Activated naive CD8-positive, alpha-beta T cell treated with anti-CD3 and anti-CD28 coated beads, Interleukin-2, amount 50 U/mL, for 24 hours (primary cell): Measurements from ENCODE around the gene SEC62.
"Not testable (repeated sequence)": the region's sequence is repeated elsewhere in the genome, so short reads cannot be mapped to it uniquely, and the experiment has no call there.

Experiments used
- ATAC-seq: fragments of 150-1000 bp; cut with Tn5 transposase; one replicate; pipeline ENCODE4 v1.10.0; 2021
- DNase-seq: peaks from one replicate; pipeline ENCODE4 v3.0.0; 2021
- H3K27ac Mint-ChIP-seq: one replicate; pipeline ENCODE4 v1.8.0; 2021; ENCODE audit warnings: mild to moderate bottlenecking, mixed read lengths
- H3K27me3 Mint-ChIP-seq: one replicate; pipeline ENCODE4 v1.8.0; 2021; ENCODE audit warnings: mixed read lengths
- H3K36me3 Mint-ChIP-seq: one replicate; pipeline ENCODE4 v1.8.0; 2021; ENCODE audit warnings: low read depth, mixed read lengths
- H3K4me1 Mint-ChIP-seq: one replicate; pipeline ENCODE4 v1.8.0; 2021; ENCODE audit warnings: mixed read lengths
- H3K4me3 Mint-ChIP-seq: one replicate; pipeline ENCODE4 v1.8.0; 2021; ENCODE audit warnings: mild to moderate bottlenecking, moderate library complexity, mixed read lengths
- H3K9me3 Mint-ChIP-seq: one replicate; pipeline ENCODE4 v1.8.0; 2021; ENCODE audit warnings: mixed read lengths

SEC62 gene

DNA sequence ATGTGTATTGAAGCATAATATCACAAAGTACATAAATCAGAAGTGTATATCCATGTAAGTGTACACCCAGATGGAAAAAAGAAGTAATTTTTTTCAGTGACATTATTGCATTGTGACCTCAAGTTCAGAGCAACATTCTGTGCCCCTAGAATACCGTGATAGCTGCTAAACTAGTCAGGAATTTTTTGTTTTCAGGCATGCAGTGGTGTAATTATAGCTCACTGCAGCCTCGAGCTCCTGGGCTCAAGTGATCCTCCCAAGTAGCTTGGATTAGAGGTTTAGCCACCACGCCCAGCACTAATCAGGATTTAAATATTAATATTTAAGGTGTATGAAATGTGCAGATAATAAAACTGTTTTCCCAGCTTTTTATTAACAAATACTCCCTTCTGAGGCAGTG, 25.5 kb downstream of the SEC62 start:
- Mint-ChIP-seq H3K4me3 (no peak overlapping the region), H3K27me3 (no peaks in the 10 kb centered on the region), H3K4me1 (peaks cover 2% of the 10 kb centered on the region), H3K36me3 (peaks cover 28% of the 10 kb centered on the region), H3K27ac (no peak overlapping the region), H3K9me3 (no peaks in the 10 kb centered on the region)
- no peak for ATAC-seq
- no peak for DNase-seq

DNA sequence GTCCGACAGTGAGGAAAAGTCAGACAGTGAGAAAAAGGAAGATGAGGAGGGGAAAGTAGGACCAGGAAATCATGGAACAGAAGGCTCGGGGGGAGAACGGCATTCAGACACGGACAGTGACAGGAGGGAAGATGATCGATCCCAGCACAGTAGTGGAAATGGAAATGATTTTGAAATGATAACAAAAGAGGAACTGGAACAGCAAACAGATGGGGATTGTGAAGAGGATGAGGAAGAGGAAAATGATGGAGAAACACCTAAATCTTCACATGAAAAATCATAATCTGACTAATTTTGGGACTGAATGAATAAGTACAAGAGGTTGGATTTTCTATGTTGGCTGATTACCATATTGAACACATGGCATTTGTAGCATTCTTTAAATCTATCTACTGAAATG, 26.2 kb downstream of the SEC62 start:
- DNase-seq (no peak), ATAC-seq (no peak)
- Mint-ChIP-seq H3K4me1 (peaks cover 2% of the 10 kb centered on the region), H3K36me3 (peaks cover 28% of the 10 kb centered on the region), H3K27ac (peak overlapping the region; percentile 13), H3K4me3 (no peak overlapping the region), H3K9me3 (no peaks in the 10 kb centered on the region), H3K27me3 (no peaks in the 10 kb centered on the region)

DNA sequence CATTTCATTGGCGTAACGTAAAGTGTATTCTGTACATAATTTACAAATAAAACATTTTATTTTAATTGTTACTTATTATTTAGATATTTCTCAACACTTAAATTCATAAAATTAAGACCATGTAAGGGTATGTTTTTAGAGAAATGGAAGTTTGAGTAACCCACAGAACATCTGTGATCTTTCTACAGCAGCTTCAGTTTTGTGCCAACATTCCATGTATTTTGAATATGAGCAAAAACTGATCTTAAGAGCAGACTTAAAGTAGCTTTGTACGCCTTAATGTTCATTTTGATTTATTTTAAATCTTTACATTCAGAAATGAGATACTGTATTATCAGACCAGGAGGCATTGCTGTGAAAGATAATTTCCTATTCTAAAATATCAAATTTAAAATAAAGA, 27.2 kb downstream of the SEC62 start:
- no peak overlapping the region for H3K27ac Mint-ChIP-seq
- peaks cover 6% of the 10 kb centered on the region for H3K4me1 Mint-ChIP-seq
- H3K36me3 Mint-ChIP-seq: peaks cover 24% of the 10 kb centered on the region
- H3K9me3 Mint-ChIP-seq: no peaks in the 10 kb centered on the region
- DNase-seq (no peak), ATAC-seq (no peak)
- H3K4me3 Mint-ChIP-seq: no peak overlapping the region
- H3K27me3 Mint-ChIP-seq: no peaks in the 10 kb centered on the region

DNA sequence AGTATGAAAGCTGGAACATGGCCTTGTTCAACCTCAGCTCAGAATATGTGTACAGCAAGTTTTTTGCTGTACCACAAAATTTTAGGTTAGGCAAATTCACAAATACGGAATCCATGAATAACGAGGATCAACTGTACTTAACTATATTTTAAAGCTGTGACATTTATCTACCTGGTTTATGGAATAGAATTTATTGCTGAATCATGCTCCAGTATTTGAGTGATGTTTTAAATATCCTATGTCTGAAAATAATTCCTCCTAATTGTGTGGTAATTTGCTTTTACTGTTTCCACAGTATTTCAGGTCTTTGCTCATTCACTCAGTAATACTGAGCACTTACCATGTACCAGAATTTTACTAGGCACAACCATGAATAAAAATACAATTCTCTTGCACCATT, 29.5 kb downstream of the SEC62 start:
- no peaks in the 10 kb centered on the region for H3K9me3 Mint-ChIP-seq
- H3K27me3 Mint-ChIP-seq: no peaks in the 10 kb centered on the region
- H3K4me3 Mint-ChIP-seq: no peak overlapping the region
- no peak overlapping the region for H3K27ac Mint-ChIP-seq
- H3K36me3 Mint-ChIP-seq: peaks cover 20% of the 10 kb centered on the region
- DNase-seq (no peak), ATAC-seq (no peak)
- peaks cover 20% of the 10 kb centered on the region for H3K4me1 Mint-ChIP-seq

DNA sequence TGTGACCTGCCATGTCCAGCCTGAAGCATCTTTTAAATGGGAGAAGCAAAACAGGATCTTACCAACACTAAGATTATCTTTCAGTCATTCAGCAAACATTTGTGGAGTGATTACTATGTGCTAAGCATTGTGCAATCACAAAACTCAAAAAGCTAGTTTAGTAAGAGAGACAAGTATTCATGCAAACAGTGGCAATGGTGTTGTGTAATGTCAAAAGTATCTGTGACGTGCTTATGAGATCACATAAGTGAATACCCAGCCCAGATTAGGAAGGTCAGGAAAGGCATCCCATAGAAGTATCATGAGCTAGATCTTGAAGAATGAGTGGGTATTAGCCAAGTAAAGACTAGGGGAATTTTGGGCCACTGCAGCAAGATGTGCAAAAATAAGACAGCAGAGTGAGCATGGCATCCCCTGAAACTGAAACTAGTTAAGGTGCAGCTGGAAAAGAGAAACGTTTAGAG, 32.1 kb downstream of the SEC62 start:
- no peaks in the 10 kb centered on the region for H3K27me3 Mint-ChIP-seq
- H3K4me3 Mint-ChIP-seq: no peak overlapping the region
- ATAC-seq: no peak
- no peak for DNase-seq
- no peaks in the 10 kb centered on the region for H3K9me3 Mint-ChIP-seq
- H3K27ac Mint-ChIP-seq: peak overlapping the region; percentile 49
- peaks cover 40% of the 10 kb centered on the region for H3K4me1 Mint-ChIP-seq
- H3K36me3 Mint-ChIP-seq: peaks cover 12% of the 10 kb centered on the region

DNA sequence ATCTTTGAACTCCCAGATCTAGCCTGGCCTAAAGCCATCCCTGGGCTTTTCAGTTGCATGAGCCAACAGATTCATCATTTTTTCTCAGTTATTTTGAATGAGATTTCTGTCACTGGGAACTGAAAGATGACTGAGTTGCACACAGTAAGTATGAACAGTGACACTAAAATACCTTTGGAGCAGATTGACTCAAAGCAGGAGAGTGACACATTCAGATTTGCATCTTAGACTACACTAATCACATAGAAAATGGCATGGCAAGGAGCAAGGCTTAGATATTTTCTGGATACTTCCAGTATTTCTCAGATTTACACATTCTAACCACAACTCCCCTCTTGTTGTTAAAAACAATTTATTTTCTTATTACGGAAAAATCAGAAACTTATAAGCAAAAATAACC, 32.8 kb downstream of the SEC62 start:
- no peak overlapping the region for H3K4me3 Mint-ChIP-seq
- peaks cover 44% of the 10 kb centered on the region for H3K4me1 Mint-ChIP-seq
- peak overlapping the region; percentile 49 for H3K27ac Mint-ChIP-seq
- peaks cover 12% of the 10 kb centered on the region for H3K36me3 Mint-ChIP-seq
- H3K9me3 Mint-ChIP-seq: no peaks in the 10 kb centered on the region
- DNase-seq (no peak), ATAC-seq (peak; percentile 96)
- no peaks in the 10 kb centered on the region for H3K27me3 Mint-ChIP-seq

DNA sequence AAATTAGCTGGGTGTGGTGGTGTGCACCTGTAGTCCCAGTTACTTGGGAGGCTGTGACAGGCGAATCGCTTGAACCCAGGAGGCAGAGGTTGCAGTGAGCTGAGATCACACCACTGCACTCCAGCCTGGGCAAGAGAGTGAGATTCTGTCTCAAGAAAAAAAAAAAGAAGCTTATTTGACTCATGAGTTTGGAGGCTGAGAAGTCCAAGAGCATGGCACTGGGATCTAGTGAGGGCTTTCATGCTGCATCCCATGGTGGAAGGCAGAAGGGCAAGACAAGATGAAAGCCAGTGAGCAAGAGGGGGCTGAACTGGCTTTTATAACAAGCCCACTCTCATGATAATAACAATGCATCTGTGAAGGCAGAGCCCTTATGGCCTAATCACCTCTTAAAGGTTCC, 33.4 kb downstream of the SEC62 start:
- H3K27ac Mint-ChIP-seq: no peak overlapping the region
- no peak overlapping the region for H3K4me3 Mint-ChIP-seq
- no peaks in the 10 kb centered on the region for H3K27me3 Mint-ChIP-seq
- no peaks in the 10 kb centered on the region for H3K9me3 Mint-ChIP-seq
- H3K36me3 Mint-ChIP-seq: peaks cover 12% of the 10 kb centered on the region
- ATAC-seq (no peak), DNase-seq (no peak)
- peaks cover 44% of the 10 kb centered on the region for H3K4me1 Mint-ChIP-seq

DNA sequence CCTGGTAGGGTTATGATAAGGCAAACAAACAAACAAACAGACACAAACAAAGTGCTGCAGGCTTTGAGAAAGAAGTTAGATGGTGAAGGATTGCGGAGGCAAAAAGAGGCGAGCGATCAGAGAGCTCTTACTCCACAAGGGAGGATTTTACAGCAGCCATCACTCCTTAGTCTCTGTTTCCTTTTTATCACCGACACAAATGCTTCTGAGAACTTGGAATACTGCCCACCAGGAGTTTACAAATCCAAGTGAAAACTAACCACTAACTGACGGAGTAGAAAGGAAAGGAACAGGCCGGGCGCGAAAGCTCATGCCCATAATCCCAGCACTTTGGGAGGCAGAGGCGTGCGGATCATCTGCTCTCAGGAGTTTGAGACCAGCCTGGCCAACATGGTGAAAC, 35.6 kb downstream of the SEC62 start:
- DNase-seq (no peak), ATAC-seq (no peak)
- Mint-ChIP-seq H3K36me3 (peaks cover 6% of the 10 kb centered on the region), H3K27ac (peak overlapping the region; percentile 28), H3K4me3 (no peak overlapping the region), H3K4me1 (peaks cover 57% of the 10 kb centered on the region), H3K27me3 (no peaks in the 10 kb centered on the region), H3K9me3 (no peaks in the 10 kb centered on the region)

DNA sequence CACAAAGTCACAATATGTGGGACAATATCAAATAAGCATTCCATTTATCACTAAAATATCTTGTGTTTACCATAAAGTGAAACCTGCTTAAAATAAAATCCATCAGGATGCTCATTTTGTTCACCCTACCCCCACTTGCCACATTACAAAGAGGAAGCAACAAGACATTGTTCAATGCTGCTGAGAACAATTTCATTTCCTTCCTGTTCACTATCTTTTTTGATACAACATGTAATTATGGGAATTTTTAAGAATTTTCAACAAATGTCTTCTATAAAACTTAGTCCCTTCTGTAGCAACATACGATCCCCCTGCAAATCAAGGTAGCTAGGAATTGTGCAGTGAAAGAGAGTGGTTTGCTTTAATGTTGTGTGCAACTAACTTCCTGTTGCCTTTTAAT, 36.3 kb downstream of the SEC62 start:
- Mint-ChIP-seq H3K4me3 (no peak overlapping the region), H3K27ac (peak overlapping the region; percentile 47), H3K4me1 (peaks cover 58% of the 10 kb centered on the region)

DNA sequence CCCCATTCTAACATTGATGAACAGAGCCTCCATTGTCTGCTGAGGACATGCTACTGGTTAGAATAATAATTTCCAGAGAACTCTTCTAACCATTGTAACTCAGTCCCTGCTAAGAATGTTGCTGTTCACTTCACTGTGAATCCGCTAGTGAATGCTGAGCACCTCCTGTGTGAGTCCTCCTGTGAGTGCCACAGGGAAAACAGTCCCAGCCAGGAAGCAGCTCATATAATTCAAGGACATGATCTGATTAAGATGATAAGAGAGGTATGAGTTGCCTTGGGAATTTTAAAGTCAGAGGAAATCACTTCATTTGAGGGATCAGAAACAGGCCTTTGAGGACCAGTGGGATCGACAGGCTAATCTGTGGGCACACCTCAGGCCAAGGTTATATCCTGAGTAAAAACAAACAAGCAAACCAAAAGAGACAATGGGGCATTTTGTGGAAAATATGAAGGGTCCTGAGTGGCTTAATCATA, 37.3 kb downstream of the SEC62 start:
- Mint-ChIP-seq H3K27ac (no peak overlapping the region), H3K4me1 (peaks cover 54% of the 10 kb centered on the region), H3K9me3 (no peaks in the 10 kb centered on the region), H3K27me3 (no peaks in the 10 kb centered on the region), H3K36me3 (peaks cover 6% of the 10 kb centered on the region), H3K4me3 (no peak overlapping the region)
- DNase-seq (no peak), ATAC-seq (no peak)

More for the DNA sequence above, 36.3 kb downstream of the SEC62 start:
- no peaks in the 10 kb centered on the region for H3K9me3 Mint-ChIP-seq
- no peaks in the 10 kb centered on the region for H3K27me3 Mint-ChIP-seq
- peaks cover 6% of the 10 kb centered on the region for H3K36me3 Mint-ChIP-seq
- ATAC-seq (no peak), DNase-seq (no peak)

DNA sequence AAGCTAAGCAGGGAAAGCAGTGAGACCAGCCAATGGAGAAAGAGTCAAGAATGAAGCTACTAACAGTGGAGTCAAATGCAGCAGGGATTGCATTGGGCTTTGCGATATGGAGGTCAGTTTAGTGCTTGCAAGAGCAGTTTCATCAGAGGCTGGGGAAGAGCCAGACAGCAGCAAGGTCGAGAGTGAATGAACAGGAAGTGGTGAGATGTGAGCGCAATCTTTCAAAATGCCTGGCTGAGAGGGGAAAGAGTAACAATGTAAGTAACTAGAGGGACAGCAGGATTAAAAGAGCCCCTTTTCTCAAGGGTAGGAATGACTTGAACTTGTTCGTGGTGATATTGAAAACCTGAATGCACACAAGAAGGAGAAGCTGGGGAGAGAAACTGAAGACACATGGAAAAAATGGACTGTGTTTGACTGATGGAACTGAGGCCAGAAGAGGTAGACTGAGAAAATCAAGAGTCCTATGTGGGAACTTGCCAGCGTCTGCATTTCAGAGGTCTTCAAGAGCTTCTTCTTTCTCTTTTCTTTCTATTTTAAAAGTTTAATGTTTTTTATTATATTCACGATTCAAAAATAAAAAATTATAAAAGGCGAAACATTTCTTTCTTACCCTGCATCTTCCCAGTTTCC, 40.5 kb downstream of the SEC62 start:
- Mint-ChIP-seq H3K4me3 (peak overlapping the region; percentile 40), H3K27me3 (no peaks in the 10 kb centered on the region), H3K9me3 (no peaks in the 10 kb centered on the region), H3K36me3 (no peaks in the 10 kb centered on the region), H3K4me1 (peaks cover 34% of the 10 kb centered on the region), H3K27ac (peak overlapping the region; percentile 84)
- DNase-seq (peak; percentile 30), ATAC-seq (peak; percentile 94)

DNA sequence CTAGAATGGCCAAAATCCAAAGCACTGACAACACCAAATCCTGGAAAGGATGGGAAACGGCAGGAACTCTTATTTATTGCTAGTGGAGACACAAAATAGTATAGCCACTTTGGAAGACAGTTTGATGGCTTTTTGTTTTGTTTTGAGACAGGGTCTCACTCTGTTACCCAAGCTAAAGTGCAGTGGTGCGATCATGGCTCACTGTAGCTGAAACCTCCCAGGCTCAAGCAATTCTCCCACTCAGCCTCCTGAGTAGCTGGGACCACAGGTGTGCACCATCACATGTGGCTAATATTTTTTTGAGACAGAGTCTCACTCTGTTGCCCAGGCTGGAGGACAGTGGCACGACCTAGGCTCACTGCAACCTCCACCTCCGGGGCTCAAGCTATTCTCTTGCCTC, 43.9 kb downstream of the SEC62 start:
- no peak overlapping the region for H3K4me3 Mint-ChIP-seq
- ATAC-seq: no peak
- DNase-seq: no peak
- no peaks in the 10 kb centered on the region for H3K36me3 Mint-ChIP-seq
- no peaks in the 10 kb centered on the region for H3K9me3 Mint-ChIP-seq
- H3K27me3 Mint-ChIP-seq: no peaks in the 10 kb centered on the region
- H3K4me1 Mint-ChIP-seq: peaks cover 16% of the 10 kb centered on the region
- H3K27ac Mint-ChIP-seq: no peak overlapping the region

DNA sequence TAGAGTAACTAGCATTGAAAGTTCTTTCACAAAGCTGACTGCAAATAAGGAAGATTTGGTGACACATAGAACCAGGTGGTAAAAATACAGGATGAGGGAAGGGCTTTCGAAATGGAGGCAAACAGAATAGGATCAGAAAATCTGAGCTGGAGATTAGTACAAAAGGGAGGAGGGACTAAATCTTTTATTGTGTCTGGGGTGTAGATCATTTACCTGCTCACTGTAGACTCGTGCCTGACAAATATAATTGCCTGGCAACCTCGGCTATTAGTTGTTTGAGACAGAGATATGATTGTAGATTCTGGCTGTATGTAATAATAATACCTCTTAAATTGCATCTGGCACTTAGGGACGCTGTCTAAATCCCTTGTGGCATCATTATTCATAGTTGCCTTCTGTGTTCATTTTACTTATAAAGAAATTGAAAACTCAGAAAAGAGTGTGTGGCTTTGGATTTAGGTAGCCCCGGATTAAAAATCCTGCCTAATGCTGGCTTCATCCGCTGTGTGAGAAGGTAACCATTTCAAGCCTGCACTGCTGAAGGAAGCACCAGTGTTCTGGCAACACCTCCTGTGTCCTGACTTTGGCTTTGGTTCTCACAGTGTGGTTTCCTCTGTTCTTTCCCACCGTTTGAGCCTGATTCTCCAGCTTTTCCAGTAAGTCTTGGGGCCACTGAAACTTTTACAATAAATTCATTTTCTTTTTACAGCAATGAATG, 46.2 kb downstream of the SEC62 start:
- no peak for DNase-seq
- no peak overlapping the region for H3K4me3 Mint-ChIP-seq
- H3K36me3 Mint-ChIP-seq: no peaks in the 10 kb centered on the region
- no peaks in the 10 kb centered on the region for H3K27me3 Mint-ChIP-seq
- H3K4me1 Mint-ChIP-seq: peaks cover 2% of the 10 kb centered on the region
- no peak for ATAC-seq
- H3K9me3 Mint-ChIP-seq: no peaks in the 10 kb centered on the region
- no peak overlapping the region for H3K27ac Mint-ChIP-seq

DNA sequence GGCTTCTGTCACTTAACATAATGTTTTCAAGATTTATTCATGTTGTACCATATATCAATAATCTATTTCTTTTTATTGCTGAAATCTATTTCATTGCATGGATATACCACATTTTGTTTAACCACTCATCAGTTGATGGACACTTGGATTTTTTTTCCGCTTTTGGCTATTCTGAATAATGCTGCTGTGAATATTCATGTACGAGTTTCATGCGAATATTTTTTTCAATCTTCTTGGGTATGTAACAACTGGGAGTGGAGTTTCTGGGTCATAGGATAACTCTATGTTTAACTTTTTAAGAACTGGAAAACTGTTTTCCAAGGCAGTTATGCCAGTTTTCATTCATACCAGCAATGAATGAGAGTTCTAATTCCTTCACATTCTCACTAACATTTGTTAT, 49.5 kb downstream of the SEC62 start:
- H3K9me3 Mint-ChIP-seq: no peaks in the 10 kb centered on the region
- no peaks in the 10 kb centered on the region for H3K36me3 Mint-ChIP-seq
- peaks cover 1% of the 10 kb centered on the region for H3K4me1 Mint-ChIP-seq
- no peak overlapping the region for H3K27ac Mint-ChIP-seq
- no peak for ATAC-seq
- no peak overlapping the region for H3K4me3 Mint-ChIP-seq
- no peaks in the 10 kb centered on the region for H3K27me3 Mint-ChIP-seq
- no peak for DNase-seq

DNA sequence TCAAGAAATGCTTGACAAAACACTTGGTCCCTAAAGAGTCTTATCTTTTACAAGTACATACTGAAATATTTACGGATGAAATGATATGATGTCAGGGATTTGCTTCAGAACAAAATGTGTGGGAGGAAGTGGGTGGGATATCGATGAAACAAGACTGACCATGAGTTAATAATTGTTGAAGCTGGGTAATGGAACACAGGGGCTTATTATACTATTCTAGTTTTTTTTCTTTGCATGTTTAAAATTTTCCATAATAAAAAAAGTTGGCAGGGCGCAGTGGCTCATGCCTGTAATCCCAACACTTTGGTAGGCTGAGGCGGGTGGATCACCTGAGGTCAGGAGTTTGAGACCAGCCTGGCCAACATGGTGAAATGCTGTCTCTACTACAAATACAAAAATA, 52.7 kb downstream of the SEC62 start:
- not testable (repeated sequence) for H3K9me3 Mint-ChIP-seq, H3K27me3 Mint-ChIP-seq, H3K4me3 Mint-ChIP-seq, H3K4me1 Mint-ChIP-seq, ATAC-seq, H3K36me3 Mint-ChIP-seq, DNase-seq, H3K27ac Mint-ChIP-seq
